ENCODE measurements around the gene USP4.
A peak's percentile ranks its signal among the peaks of the same experiment; 100 is the strongest.

Gene USP4

DNA sequence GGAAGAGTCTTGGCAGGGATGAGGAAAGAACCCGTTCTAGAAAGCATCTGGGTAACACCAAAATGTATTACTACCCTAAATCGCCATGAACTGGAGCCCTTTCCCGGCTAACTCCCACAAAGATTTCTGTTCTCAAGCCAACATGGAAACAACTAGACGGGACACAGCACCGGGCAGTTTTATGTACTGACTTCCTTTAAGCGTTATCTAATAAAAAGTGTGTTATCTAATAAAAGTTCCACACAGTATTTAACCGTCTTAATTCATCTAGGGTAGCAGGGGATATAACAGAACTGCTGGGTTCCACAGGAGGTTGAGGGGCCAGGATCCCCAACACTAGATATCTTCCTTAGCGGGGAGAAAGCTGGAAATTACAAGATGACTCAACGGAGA, 62.5 kb downstream of the USP4 start:
- peaks cover 19% of the 10 kb centered on the region for H3K4me1 ChIP-seq (ENCODE audit: insufficient read depth, low read length, severe bottlenecking)
- peaks cover 4% of the 10 kb centered on the region; the same call in 1 of the 2 replicates for H3F3A ChIP-seq (ENCODE audit: insufficient read depth, low read length)
- H3K9me3 ChIP-seq (ENCODE audit: low read length): no peaks in the 10 kb centered on the region
- H3K79me2 ChIP-seq (ENCODE audit: insufficient read depth, low read length): no peaks in the 10 kb centered on the region
- H3K4me3 ChIP-seq (ENCODE audit: low read depth, low read length, poor library complexity, severe bottlenecking): peak overlapping the region; percentile 53
- H3K9me2 ChIP-seq (ENCODE audit: low read depth, low read length): no peaks in the 10 kb centered on the region
- H2AFZ ChIP-seq (ENCODE audit: low read length): no peak overlapping the region
- peak overlapping the region; percentile 56 for H3K27ac ChIP-seq (ENCODE audit: low read depth, low read length, poor library complexity, severe bottlenecking)
- H3K27me3 ChIP-seq (ENCODE audit: insufficient read depth, low read length): no peaks in the 10 kb centered on the region
- H3K4me2 ChIP-seq (ENCODE audit: low read length): peak overlapping the region; percentile 70
- peaks cover 37% of the 10 kb centered on the region; the same call in 1 of the 2 replicates for H3K36me3 ChIP-seq (ENCODE audit: insufficient read depth, low read length)
- TF ChIP-seq, protein P1, sequence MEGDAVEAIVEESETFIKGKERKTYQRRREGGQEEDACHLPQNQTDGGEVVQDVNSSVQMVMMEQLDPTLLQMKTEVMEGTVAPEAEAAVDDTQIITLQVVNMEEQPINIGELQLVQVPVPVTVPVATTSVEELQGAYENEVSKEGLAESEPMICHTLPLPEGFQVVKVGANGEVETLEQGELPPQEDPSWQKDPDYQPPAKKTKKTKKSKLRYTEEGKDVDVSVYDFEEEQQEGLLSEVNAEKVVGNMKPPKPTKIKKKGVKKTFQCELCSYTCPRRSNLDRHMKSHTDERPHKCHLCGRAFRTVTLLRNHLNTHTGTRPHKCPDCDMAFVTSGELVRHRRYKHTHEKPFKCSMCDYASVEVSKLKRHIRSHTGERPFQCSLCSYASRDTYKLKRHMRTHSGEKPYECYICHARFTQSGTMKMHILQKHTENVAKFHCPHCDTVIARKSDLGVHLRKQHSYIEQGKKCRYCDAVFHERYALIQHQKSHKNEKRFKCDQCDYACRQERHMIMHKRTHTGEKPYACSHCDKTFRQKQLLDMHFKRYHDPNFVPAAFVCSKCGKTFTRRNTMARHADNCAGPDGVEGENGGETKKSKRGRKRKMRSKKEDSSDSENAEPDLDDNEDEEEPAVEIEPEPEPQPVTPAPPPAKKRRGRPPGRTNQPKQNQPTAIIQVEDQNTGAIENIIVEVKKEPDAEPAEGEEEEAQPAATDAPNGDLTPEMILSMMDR (IDR thresholded peaks at IDR 0.05; ENCODE audit: low read length): no peak
- no peak for TF ChIP-seq EZH2 (IDR thresholded peaks at IDR 0.05; ENCODE audit: borderline replicate concordance, low read length)
- no peaks in the 10 kb centered on the region for H4K20me1 ChIP-seq (ENCODE audit: insufficient read depth, low read length)
- H3K9ac ChIP-seq (ENCODE audit: low read length): peak overlapping the region; percentile 62

DNA sequence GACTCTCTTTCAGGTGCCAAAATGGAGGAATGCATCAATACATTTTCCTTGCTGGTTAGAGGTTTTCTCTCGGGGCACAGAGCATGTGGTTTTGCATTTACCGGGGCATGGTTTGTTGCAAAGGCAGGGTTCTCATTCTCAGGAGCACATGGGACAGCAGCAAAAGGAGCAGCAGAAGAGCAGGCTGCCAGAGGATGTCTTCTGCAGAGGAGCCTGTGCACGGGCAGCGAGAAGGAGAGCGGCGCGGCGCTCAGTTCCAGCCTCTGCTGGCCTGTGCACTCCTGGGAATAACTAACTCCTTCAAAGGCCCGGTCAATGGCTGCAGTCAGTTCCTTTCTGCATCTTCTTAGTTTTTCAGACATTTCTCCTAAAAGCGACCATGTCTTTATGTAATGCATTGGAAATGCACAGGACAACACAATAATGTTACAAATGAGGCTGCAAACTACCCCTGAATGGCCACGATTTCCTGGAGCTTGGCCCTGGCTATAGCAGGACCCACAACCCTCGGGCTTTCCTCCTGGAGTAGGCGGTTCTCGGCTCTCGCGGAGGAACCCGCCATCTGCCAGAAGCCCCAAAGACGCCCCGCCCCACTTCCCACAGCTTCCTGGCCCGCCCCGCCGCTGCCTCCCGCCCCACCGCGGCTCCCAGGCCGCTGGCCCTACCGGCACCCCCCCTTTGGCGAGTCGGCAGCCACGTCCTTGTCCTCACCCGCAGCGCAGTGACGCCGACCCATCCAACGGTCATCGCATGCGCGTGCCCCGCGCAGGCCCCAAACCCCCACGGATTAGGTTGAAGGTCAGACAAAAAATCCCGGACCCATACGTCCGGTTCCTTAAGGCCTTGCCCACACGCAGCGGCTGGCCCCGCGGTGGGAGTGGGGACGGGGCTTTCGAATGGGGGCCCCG, 63.1 kb downstream of the USP4 start, which contains the start of gene C3orf62:
Gene C3orf62 (minus strand): TSS at position 758 of the 908 bp plus-strand sequence. CDS start 360 bp downstream, at position 398.
- Histone ChIP-seq H3K9me2 (ENCODE audit: low read depth, low read length) (no peaks in the 10 kb centered on the region), H3K36me3 (ENCODE audit: insufficient read depth, low read length) (peaks cover 36% of the 10 kb centered on the region; the same call in 1 of the 2 replicates), H3K9me3 (ENCODE audit: low read length) (no peaks in the 10 kb centered on the region), H3F3A (ENCODE audit: insufficient read depth, low read length) (peaks cover 4% of the 10 kb centered on the region; the same call in 1 of the 2 replicates), H3K4me2 (ENCODE audit: low read length) (peak within 1 kb of the TSS; percentile 70), H3K9ac (ENCODE audit: low read length) (peak within 1 kb of the TSS; percentile 62), H3K4me1 (ENCODE audit: insufficient read depth, low read length, severe bottlenecking) (peaks cover 19% of the 10 kb centered on the region), H3K4me3 (ENCODE audit: low read depth, low read length, poor library complexity, severe bottlenecking) (peak within 1 kb of the TSS; percentile 53), H3K79me2 (ENCODE audit: insufficient read depth, low read length) (no peaks in the 10 kb centered on the region), H3K27me3 (ENCODE audit: insufficient read depth, low read length) (no peaks in the 10 kb centered on the region), H2AFZ (ENCODE audit: low read length) (no peak within 1 kb of the TSS), H4K20me1 (ENCODE audit: insufficient read depth, low read length) (no peaks in the 10 kb centered on the region), H3K27ac (ENCODE audit: low read depth, low read length, poor library complexity, severe bottlenecking) (peak within 1 kb of the TSS; percentile 56)
- TF ChIP-seq, protein P1 (IDR thresholded peaks at IDR 0.05; ENCODE audit: low read length): no peak
- TF ChIP-seq EZH2 (IDR thresholded peaks at IDR 0.05; ENCODE audit: borderline replicate concordance, low read length): no peak

DNA sequence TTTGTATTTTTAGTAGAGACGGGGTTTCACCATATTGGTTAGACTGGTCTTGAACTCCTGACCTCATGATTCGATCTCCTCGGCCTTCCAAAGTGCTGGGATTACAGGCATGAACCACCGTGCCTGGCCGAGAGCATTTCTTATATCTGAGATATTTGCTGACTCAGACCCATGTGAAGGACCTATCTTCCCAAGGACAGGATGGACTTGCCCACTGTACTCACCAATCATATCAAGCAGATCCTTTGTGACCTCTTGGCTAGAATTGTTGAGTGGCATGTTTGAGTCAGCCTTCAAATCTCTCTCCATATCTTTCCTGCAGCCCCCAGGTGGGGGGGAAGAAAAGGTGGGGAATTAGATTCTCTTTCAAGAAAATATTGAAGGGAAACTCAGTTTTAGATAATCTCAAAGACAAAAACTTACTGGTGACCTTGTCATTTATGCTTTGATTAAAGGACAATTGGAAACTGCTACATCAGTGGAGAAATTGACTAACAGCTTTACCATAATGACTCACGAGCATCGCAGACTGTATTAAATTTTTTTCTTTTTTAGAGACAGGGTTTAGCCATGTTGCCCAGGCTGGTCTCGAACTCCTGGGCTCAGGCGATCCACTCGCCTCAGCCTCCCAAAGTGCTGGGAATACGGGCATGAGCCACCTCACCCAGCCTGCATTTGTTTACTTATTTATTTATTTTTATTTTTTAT, 65.9 kb downstream of the USP4 start:
- Histone ChIP-seq H3F3A (ENCODE audit: insufficient read depth, low read length) (peaks cover 4% of the 10 kb centered on the region; the same call in 1 of the 2 replicates), H3K36me3 (ENCODE audit: insufficient read depth, low read length) (peaks cover 23% of the 10 kb centered on the region; the same call in 1 of the 2 replicates), H3K27ac (ENCODE audit: low read depth, low read length, poor library complexity, severe bottlenecking) (no peak overlapping the region), H3K4me3 (ENCODE audit: low read depth, low read length, poor library complexity, severe bottlenecking) (no peak overlapping the region), H2AFZ (ENCODE audit: low read length) (no peak overlapping the region), H3K27me3 (ENCODE audit: insufficient read depth, low read length) (no peaks in the 10 kb centered on the region), H3K9ac (ENCODE audit: low read length) (no peak overlapping the region), H4K20me1 (ENCODE audit: insufficient read depth, low read length) (no peaks in the 10 kb centered on the region), H3K9me2 (ENCODE audit: low read depth, low read length) (no peaks in the 10 kb centered on the region), H3K9me3 (ENCODE audit: low read length) (no peaks in the 10 kb centered on the region), H3K4me1 (ENCODE audit: insufficient read depth, low read length, severe bottlenecking) (peaks cover 19% of the 10 kb centered on the region), H3K4me2 (ENCODE audit: low read length) (no peak overlapping the region), H3K79me2 (ENCODE audit: insufficient read depth, low read length) (no peaks in the 10 kb centered on the region)
- no peak for TF ChIP-seq EZH2 (IDR thresholded peaks at IDR 0.05; ENCODE audit: borderline replicate concordance, low read length)
- TF ChIP-seq, protein P1 (IDR thresholded peaks at IDR 0.05; ENCODE audit: low read length): no peak
